ENCODE measurements around the gene KLHL29.

KLHL29 gene

DNA sequence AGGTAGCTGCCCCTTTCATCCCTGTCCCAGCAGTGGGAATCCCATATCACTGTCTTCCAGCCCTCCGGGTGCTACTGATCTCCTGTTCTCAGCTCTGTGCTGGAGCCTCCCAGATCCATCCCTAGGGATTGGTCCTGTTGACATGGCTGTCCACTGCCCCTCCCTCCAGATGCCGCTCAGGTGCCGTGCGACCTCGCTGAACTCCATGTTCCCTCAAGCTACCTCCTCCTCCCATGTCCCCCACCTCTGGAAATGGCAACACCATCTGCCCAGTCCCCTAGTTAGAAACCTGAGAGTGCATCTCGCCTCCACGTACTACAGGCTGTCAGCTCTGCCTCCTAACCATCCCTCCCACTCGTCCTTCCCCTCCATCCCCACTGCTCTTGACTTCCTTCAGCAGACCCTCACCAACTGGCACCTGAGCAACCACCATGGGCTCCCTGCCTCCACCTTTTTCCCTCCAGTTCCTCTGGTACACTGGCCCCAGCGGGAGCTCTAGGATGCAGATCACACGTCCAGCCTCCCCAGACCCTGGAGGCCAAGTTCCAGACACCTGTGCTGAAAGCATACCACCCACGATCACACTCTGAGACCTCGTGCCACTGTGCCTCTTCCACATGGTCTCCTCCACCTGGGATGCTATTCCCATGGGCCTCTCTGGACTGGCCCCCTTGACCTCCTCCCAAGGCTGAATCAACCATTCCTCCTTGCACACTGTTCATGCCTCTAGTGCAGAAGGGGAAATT, 106.8 kb downstream of the KLHL29 start:
- DNase-seq, result no peak

DNA sequence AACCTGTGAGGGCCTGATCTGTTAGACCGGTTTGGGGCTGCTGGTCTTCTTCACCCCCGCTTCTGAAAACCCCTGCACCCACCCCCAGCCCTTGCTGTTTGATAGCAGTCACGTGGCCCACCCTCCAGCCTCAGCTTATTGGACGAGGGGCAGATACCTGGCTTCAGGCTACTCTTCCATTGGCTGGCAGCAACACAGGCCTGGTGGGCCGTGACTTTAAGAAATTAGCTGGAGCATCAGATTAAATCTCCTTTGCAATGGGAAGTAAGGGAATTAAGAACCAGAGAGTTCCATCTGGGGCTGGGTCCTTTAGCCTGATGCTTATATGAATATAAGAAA, 107.3 kb downstream of the KLHL29 start:
- DNase-seq, result no peak

DNA sequence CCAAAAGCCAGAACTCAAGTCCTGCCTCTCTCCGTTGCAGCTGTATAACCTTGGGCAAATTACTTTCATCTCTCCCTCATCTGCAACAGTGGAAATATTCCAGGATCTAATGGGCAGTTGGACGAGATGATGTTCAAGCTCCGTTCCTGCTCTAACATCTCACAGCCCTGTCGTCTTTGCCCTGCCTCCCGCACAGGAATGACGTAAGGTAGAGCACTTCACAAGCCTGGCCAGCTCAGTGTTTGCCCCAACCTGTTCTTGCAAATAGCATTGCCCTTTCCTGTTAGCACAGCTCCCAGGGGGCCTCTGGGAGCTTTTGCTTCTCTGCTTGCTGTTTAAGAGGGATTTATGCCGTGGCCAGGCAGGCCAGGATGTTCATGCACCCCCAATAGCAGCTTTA, 107.9 kb downstream of the KLHL29 start:
- no peak for DNase-seq

DNA sequence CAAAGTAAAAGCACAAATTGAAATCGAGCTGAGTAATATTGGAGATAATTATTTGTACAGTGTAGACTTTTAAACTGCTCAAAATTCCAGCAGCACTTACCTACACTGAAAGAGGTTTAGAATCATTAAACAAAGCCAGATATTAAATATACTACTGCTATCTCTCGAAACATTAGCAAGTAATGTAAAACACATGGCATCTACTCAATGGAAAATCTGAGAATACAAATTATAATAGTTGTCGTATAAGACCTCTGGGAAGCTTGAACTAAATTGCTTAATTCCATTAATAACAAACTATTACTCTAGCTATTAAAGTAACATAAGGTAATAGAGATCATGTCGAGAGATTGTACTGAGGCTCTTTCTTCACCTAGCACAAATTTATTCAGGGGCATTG, 108.9 kb downstream of the KLHL29 start:
- no peak for DNase-seq

DNA sequence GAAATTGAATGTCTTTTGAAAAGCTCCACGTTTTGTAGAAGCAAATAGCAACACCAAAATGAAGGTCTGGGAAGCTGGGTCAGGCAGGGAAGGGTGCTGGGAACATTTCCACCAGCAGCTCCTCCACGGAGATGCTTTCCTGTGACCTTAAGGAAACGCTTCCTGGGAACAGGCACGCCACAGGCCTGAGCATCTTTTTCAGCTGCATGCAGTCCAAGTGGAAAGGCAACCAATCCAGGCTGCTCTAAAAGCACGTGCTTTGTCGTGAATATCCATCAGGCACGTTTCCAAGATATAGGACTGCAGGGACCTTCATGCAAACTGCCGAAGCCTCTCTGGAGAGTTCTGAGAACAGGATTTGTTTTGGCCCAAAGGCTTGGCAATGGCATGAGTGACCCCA, 109.3 kb downstream of the KLHL29 start:
- no peak for DNase-seq

DNA sequence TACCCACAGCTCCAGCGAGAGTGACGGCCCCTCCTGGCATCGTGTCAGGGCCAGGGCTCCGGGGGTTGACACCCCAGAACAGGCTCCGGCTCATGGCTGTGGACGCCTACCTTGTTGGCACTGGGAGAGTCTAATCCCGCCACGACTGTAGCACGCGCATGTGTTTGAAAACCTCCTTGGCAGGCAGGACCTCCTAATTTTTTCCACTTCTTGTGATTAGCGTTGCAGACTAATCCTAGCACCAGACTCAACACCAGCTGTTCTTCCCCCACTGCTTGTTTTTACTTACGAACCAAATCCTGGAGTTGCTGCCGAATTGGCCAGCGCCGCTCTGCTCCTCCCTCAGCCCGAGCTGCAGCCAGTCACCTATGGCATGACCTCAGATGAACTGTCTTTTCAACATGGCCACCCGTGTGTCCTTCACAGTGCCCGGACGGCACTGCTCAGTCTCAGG, 110.7 kb downstream of the KLHL29 start:
- DNase-seq, result peak in 4 of 56 donors; percentile 8 to 43 (median 28)

DNA sequence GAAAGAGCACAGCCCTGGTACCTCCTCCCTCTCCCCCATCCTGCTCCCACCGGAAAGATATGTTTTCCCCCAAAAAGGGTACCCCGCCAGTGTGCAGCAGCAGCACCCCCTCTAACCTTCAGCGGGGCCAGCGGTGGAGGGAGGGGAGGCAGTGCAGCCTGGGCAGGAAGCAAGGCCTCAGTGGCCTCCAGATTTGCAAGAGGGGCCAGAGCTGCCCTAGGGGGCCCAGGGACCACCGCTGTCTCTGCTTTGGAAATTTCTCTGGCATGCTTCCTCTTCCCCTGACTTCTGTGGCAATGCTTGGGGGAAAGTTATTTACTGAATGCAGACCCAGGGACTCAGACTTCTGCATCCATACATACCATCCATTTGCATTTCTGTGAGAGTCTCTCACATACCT, 111.5 kb downstream of the KLHL29 start:
- DNase-seq, result no peak

DNA sequence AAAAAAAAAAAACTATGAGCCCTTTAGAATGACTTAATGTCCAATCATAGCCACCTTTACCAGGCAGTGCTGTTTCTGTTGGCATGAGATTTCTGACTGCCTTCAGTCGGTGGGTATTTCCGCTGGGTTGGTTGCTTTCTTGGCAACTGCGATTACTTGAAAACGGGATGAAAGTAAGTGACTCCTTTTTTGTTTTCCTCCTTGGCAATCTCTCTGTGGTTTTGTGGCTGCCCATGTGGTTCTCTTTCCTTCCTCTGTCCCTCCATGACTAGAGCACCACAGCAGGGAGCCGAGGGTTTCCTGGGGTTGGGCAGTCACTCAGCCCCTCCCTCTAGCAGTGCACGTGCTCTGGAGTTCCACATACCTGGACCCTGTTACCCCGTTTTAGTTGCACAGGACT, 112.1 kb downstream of the KLHL29 start:
- DNase-seq, result no peak

DNA sequence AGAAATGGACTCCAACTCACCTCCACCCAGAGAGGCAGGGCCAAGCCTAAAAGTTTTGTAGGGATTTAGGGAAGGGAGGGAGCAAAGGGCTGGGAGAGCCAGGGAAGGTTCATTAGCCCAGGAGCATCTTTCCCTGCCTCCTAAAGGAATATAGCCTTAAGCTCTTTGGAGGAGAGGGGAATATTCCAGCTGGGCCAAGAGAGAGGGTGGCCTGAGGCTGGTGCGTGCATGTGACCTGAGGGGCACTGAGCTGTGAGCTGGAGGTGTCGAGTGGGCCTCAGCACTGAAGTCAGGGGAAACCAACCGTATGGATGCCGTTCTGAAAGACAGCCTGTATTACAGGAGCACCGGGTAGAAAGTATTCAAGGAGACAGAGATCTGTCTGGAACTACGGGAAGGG, 112.6 kb downstream of the KLHL29 start:
- no peak for DNase-seq

DNA sequence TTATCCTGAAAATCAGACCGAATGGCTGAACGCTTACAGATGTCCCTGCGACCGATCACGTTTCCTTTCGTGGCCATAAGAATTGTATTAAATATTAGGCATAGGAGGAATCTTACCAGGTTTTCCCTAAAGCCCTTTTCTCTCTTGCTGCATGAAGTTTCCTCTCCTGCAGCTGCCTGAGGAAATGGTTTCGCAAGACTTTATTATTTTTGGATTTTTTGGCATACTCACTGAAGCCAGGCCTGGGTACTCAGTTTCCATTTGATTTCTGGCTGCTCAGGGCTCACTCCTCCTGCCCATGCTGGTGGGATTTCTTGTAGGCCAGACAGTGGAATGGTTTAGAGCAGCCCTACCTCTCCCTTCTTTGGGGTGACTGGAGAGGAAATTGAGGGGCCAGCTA, 114.0 kb downstream of the KLHL29 start:
- DNase-seq, result no peak

DNA sequence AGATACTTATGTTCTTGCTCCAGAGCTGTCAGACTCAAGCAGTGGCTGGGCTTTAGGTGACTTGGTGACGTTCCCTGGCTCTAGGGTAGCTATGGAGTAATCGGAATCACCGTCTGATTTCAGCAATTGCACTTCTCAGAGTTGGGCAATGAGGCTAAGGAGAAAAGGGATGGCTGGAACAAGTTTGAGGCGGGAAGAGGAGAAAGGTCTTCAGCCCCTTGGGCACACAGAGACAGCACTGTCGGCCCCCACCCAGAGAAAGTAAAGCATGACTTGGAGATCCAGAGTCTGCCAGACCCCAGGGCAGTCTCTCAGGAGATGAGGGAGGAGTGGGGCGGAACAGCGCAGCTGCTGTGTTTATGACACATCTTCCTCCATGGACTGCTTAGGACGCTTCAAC, 114.5 kb downstream of the KLHL29 start:
- DNase-seq, result no peak

DNA sequence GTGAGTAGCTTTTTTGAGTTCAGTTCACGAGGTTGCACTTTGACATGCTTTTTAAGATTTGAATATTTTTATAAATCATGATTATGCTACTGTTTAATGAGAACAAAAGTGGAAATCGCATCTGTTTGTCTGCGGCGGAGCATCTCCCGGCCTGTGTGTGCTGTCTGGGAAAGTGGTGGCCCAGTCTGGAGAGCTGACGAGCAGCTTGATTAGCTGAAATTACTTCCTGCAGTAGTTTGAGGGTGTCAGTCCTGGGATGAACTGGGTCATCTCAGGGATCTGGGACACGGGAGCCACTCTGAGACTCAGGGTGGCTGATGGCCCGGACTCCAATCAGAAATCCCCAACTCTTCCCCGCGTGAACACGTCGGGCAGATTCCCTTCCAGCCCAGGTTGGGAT, 115.9 kb downstream of the KLHL29 start:
- DNase-seq, result no peak

DNA sequence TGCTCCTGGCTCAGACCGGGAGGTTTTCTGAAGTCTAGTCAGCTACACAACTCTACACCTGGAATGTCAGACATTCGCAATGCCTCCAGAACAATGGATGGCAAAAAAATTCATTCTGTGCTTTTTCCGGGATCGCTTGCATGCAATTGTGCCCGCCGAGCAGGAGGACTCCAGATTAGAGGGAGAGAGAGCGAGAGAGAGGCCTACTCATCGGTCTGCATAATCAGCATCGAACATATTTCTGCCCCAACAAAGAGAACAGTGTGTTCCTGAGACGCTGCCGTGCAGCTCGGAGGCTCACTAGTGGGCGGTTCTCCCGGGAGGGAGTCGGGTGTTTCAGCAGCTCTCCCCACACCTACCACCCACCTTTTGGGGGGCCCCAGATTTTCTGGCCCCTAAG, 117.1 kb downstream of the KLHL29 start:
- DNase-seq, result peak in 45 of 56 donors; percentile 6 to 69 (median 33)

DNA sequence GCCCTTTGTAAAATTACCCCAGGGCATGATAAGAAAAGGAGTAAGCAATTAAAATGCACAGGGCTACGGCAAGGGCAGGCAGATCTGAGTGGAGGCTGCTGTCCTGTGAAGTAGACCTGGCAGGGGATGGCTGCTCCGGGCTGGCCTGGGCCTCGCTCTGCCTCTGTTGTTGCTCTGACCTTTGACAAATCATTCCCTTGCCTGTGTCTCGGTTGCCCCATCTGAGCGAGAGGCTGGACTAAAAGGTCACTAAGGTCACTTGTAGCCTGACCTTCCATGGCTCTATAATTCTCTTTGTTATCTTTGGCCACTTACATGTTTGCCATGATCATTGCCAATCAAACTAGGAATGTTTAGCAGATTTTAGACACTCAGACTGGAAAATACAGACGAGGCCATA, 118.1 kb downstream of the KLHL29 start:
- DNase-seq, result no peak

DNA sequence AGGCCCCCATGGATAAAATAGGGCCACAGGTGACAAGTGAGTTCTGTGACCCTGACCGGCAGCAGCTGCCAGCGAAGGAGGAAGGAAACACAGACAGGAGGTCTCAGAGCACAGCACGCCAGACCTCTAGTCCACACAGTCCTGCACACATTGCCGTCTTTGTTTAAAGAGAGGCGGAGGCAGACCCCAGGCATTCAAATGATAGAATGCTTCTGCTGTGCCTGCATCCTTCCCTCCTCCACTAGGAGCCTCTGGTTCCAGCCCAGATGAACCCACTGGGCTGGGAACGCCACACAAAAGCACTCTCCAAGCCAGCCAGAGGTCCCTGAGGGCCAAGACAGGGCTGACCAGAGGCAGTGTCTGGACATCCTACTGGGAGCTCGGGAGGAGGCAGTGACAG, 118.7 kb downstream of the KLHL29 start:
- no peak for DNase-seq

DNA sequence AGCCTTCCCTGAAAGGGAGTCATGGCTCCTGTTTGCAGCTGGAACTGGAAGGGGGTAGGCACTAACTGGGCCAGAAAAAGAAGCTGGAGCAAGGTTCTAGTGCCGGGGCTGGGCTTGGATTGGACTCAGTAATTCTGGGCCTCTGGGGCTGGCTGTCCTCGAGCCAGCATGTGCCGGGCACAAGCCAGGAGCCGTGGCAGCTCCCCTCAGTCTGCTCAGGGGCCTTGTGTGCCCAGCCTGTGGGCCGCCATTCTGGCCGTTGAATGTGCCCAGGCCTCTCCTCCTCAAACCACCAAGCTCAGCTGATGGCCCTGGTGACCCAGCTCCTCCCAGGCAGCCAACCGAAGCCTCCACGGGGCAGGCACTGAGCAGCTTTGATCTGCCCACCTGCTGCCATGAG, 119.6 kb downstream of the KLHL29 start:
- no peak for DNase-seq

DNA sequence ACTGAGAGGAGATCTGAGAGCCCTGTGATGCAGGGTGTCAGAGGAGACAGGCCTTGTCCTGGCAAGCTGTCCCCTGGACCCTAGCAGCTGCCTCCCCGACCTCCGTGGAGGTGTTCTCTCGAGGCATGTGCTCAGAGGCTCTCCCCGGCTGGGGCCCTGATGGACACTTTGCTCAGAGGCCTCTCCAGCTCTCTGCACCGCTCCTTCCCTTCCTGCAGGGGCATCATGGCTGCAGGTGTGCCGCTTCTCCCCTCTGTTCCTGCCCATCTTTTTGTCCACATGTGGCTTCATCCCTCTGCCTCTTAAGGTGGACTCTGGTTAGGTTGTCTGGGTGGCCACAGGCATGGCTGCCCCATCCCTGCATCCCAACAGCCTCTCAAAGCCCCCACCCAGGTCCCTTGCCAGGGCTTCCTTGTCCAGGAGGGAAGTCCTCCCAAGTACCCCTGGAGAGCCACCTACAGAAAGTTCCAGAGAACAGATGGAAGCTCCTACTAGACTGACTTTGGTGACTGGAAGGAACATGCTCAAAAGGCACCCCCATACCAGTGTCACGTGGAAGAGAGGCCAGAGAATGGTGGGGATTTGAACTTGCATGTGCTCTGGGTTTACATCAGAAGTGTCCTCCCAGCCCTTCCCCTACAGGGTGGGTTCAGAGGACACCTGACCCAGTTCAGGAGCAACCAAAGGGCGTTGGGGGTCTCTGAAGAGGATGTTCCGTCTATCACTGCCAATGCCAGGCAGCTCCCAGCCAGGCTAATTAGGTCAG, 120.4 kb downstream of the KLHL29 start:
- no peak for DNase-seq

DNA sequence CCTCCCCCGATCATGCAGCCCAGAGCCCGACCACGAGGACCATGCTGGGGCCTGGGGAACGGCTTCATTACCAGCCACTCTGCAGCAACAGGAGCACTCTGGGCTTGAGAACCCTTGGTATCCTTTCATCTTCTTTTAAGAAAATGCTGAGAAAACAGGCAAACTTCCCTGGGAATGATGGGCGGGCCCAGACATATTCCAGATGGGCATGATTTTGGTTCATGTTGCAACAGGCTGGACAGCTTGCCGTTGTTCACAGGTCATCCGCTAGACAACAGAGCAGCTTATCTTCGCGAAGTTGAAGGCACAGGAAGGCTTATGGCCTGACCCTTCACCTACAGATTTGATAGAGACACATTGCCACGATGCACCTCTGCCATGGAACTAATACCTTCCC, 121.0 kb downstream of the KLHL29 start:
- no peak for DNase-seq

DNA sequence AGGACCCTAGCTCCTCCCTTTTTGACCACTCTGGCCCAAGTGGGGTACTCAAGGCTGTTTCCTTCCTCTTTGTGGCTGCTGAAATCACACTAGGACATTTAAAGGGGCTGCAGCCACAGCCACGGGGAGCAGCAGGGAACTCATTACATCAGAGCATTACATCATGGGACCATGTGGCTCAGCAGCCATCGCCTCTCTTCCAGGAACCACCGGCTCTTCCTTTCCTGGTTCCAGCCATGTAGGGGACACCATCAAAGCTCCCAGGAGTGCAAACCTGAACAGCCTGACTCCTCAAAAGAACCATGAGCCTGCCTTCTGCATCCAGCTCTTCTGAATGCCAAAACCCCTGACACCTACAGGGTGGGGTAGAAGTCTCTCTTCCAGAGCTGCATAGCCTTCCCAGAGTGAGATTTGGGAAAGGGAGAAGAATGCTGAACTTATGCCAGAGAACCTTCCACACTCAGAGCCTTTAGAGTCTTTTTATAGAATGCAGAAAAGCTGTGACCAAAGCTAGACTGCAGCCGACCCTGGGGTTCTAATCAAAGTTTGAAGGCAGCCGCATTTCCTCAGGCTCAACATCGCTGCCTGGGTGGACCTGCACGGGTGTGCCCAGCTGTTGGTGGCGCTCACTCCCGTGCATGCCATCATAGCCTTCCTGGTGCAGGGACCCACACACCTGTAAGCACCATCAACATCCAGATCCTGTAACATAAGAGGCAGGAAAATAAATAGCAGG, 121.7 kb downstream of the KLHL29 start:
- DNase-seq, result no peak

DNA sequence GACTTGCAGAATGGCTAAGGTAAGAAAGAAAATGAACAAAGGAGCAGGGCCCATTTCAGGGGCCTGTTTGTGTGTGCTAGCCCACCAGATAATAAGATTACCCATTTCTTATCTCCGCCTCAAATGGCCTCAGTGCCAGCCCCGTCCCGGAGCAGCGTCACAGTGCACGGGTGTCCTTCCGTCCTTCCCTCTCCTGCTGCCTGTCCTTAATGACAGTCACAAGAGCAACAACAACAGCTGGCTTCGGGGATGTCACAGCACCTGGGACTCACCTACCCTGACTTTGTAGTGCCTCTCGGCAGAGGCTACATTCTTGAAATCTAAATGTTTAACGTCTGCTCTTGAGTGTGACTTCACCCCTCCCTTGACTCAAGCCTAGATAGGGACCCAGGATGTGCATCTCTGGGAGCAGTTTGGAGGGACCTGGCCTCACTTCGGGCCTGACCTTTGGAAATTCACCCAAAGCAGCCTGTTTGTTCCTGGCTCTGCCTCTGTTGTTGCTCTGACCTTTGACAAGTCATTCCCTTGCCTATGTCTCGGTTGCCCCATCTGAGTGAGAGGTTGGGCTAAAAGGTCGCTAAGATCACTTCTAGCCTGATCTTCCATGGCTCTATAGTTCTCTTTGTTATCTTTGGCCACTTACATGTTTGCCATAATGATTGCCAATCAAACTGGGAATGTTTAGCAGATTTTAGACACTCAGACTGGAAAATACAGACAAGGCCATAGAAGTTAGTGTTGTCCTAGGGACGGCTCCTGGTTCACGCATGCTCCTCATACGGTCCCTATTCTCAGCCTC, 122.5 kb downstream of the KLHL29 start:
- DNase-seq, result no peak

DNA sequence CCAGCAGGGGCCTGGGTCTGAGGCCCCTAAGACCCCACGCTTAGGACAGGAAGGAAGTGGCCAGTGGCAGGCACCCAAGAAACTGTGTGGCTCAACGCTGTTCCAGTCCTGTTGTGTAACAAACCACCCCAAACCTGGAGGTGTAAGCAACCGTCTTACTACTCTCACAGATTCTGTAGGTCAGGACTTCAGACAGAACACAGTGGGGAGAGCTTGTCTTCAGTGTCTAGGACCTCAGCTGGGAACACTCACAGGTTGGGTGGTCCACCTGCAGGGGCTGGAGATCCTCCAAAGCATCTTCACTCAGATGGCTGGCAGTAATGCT, 123.0 kb downstream of the KLHL29 start:
- DNase-seq, result no peak

DNA sequence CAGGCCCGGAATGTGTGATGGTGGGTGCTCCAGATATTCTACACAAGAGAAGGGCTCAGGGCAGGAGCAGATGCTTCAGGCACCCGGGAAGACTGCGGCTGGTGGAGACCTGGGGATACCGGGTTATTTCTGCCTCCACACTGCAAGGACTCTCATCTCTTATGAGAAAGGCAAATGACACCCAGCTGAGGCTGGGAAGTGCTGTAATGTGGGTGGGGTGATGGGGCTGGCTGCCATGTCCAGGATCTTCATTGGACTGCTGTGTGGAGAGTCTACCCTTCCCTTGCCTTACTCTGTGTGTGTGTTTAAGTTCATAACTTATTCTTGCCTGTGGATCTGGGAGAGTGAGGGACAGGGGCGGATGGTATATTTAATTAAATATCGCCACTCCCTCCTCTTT, 124.1 kb downstream of the KLHL29 start:
- DNase-seq, result no peak
